H1 (cell line): ENCODE data around the gene TMPRSS4. TPM values are rescaled to one million over a fixed set of nuclear protein-coding genes. Genes with fewer than 3 reads are reported as not detected.

ENCODE experiments used
- POU5F1 ChIP-seq: IDR thresholded peaks from 2 replicates; pipeline ENCODE4 v1.6.1; 2011; ENCODE audit warnings: low read depth, mild to moderate bottlenecking, low read length, moderate library complexity
- RFX5 ChIP-seq: IDR thresholded peaks from 2 replicates; pipeline ENCODE4 v1.6.1; 2011; ENCODE audit warnings: low read depth, low read length, improper control_type of control experiment, borderline replicate concordance
- TAF1 ChIP-seq: IDR thresholded peaks from 2 replicates; pipeline ENCODE4 v1.6.1; 2011; ENCODE audit warnings: mild to moderate bottlenecking, low read depth, low read length
- polyA plus RNA-seq, 7 experiments: library from polyadenylated mRNA; depleted of rRNA in 3 of 7; stranded (reverse) in 5 of 7; unstranded in 2 of 7; fragments of >200 nt in 5 of 7; fragments of 200-250 nt in 2 of 7; gene quantifications; 1 replicate in 5 of 7; 2 replicates in 1 of 7; 4 replicates in 1 of 7; pipeline versions ENCODE4 v1.2.1 to v1.2.3, GENCODE V29; 2011 to 2013; ENCODE audit warnings: missing spikeins in 2 of 7, mixed read lengths in 2 of 7
- total RNA-seq: library from RNA; stranded (reverse); fragmentation: NEBNext Ultra II Directional; extraction: Animal tissue kit (Norgen Biotek cat#: 25700); gene quantifications from 2 replicates; pipeline ENCODE4 v1.2.1, GENCODE V29; 2021
- TF ChIP-seq, protein P1 (sequence below): IDR thresholded peaks from 2 replicates; pipeline ENCODE4 v1.6.1; 2012; ENCODE audit warnings: inconsistent platforms

The TMPRSS4 gene
- total and polyA plus RNA-seq, 2 of the 8 experiments (the other 6 are each of a cell fraction or from before 2014, with no cell fraction given), result 0.11 to 0.58 TPM

DNA sequence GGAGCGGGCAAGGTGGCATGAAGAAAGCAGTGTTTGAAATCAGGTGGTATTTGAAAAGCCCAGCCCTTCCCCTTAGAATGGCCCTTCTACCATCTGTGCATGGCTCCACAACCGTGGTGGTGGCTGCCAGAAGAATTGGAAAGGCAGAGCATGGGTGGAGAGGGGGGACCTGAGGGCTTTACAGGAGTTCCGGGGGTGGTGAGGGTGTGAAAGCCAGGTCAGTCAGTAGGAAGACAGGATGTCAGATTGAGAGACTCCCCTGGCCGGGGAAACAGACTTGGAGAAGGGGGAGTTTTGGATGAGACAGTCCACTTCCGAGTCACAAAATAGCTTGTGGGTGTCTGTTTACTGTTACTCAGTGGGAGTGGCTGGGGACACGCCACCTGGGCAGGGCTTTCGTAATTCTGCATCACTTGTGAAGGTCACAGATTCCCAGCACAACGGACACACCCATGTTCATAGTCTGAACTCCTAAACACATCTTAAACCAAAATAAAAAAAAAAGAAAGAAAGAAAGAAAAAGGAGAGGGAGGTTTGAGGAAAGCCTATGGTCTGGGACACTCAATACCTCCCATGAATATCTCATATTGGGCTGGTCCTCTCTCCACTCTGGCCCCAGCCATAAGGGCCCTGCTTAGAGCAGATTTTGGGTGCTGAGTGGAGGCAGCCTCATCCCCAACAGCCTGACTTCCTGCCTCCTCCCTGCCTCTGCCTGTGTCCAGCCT, 34.3 kb downstream of the TMPRSS4 start (continued):
- no peak for TF ChIP-seq RFX5
- TF ChIP-seq TAF1, result no peak
- no peak for TF ChIP-seq POU5F1
- TF ChIP-seq, protein P1, sequence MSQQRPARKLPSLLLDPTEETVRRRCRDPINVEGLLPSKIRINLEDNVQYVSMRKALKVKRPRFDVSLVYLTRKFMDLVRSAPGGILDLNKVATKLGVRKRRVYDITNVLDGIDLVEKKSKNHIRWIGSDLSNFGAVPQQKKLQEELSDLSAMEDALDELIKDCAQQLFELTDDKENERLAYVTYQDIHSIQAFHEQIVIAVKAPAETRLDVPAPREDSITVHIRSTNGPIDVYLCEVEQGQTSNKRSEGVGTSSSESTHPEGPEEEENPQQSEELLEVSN, result no peak
